Activated T-helper 1 cell treated with anti-CD3 and anti-CD28 coated beads, Interleukin-2, amount 50 U/mL, for 16 hours (primary cell): ENCODE results near the gene SLC25A46.
"Not testable (repeated sequence)": the region's sequence is repeated elsewhere in the genome, so short reads cannot be mapped to it uniquely, and the experiment has no call there.

Source experiments
- DNase-seq, 2 donors: peaks; one replicate each; pipeline ENCODE4 v3.0.0-alpha.2; 2020; ENCODE audit warnings: low read depth in 1 of 2, low spot score in 1 of 2

Gene SLC25A46

GRCh38 chr5:110754181-110754580 lies 15.4 kb downstream of the SLC25A46 start:
- no peak for DNase-seq

- no peak for DNase-seq
Observed at GRCh38 chr5:110757118-110757729, 18.4 kb downstream of the SLC25A46 start.

GRCh38 chr5:110760158-110760557 lies 21.4 kb downstream of the SLC25A46 start:
- DNase-seq: no peak

GRCh38 chr5:110768138-110768860 lies 29.5 kb downstream of the SLC25A46 start:
- no peak for DNase-seq

GRCh38 chr5:110769000-110769681 lies 30.3 kb downstream of the SLC25A46 start:
- no peak for DNase-seq

GRCh38 chr5:110770286-110770685 lies 31.5 kb downstream of the SLC25A46 start:
- no peak for DNase-seq

- DNase-seq: no peak
Observed at GRCh38 chr5:110784901-110785300, 46.1 kb downstream of the SLC25A46 start.

- DNase-seq: no peak
Observed at GRCh38 chr5:110785356-110785755, 46.5 kb downstream of the SLC25A46 start.

GRCh38 chr5:110788006-110788405 lies 49.2 kb downstream of the SLC25A46 start:
- not testable (repeated sequence) for DNase-seq

GRCh38 chr5:110790673-110791072 lies 51.9 kb downstream of the SLC25A46 start:
- DNase-seq: no peak

- DNase-seq: no peak
Observed at GRCh38 chr5:110802998-110803397, 64.2 kb downstream of the SLC25A46 start.

- DNase-seq: no peak
Observed at GRCh38 chr5:110803467-110804326, 64.9 kb downstream of the SLC25A46 start.

- no peak for DNase-seq
Observed at GRCh38 chr5:110807169-110807568, 68.4 kb downstream of the SLC25A46 start.

GRCh38 chr5:110809006-110809405 lies 70.2 kb downstream of the SLC25A46 start:
- DNase-seq: no peak
